Non-pigmented ciliary epithelial cell (primary cell): Measurements from ENCODE around the gene SUV39H1.
"Not testable (repeated sequence)": the region's sequence is repeated elsewhere in the genome, so short reads cannot be mapped to it uniquely, and the experiment has no call there.

Source experiments
- DNase-seq: peaks from one replicate; pipeline ENCODE4 v3.0.0-alpha.2; 2010; ENCODE audit warnings: low read depth

The SUV39H1 gene

DNA sequence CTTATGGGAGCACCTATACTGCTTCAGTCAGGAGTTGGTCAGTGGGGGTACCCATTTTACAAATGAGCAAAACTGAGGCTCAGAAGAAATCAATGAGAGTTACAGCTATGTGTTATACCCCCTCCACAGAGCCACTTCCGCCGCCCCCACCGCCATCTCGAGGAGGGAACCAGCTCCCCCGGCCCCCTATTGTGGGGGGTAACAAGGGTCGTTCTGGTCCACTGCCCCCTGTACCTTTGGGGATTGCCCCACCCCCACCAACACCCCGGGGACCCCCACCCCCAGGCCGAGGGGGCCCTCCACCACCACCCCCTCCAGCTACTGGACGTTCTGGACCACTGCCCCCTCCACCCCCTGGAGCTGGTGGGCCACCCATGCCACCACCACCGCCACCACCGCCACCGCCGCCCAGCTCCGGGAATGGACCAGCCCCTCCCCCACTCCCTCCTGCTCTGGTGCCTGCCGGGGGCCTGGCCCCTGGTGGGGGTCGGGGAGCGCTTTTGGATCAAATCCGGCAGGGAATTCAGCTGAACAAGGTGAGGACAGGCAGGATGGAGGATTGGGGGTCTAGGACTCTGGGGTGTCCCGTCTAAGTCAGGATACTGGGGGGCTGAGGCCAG is 7.9 kb upstream of the SUV39H1 start:
- DNase-seq: no peak

- no peak for DNase-seq
Observed at GRCh38 chrX:48689208-48689920, 7.2 kb upstream of the SUV39H1 start.

DNA sequence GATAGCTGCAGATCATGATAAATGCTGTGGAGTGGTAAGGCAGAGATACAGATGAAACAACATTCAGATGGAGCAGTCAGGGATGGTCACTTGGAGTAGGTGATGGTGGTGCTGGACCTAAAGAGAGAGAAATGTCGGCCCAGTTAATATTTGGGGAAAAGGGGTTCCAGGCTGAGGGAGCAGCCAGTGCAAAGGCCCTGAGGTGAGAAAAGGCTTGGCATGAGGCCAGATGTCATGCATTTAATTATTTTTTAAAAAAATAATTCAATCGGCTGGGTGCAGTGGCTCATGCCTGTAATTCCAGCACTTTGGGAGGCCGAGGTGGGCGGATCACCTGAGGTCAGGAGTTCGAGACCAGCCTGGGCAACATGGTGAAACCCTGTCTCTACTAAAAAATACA is 4.8 kb upstream of the SUV39H1 start:
- not testable (repeated sequence) for DNase-seq

DNA sequence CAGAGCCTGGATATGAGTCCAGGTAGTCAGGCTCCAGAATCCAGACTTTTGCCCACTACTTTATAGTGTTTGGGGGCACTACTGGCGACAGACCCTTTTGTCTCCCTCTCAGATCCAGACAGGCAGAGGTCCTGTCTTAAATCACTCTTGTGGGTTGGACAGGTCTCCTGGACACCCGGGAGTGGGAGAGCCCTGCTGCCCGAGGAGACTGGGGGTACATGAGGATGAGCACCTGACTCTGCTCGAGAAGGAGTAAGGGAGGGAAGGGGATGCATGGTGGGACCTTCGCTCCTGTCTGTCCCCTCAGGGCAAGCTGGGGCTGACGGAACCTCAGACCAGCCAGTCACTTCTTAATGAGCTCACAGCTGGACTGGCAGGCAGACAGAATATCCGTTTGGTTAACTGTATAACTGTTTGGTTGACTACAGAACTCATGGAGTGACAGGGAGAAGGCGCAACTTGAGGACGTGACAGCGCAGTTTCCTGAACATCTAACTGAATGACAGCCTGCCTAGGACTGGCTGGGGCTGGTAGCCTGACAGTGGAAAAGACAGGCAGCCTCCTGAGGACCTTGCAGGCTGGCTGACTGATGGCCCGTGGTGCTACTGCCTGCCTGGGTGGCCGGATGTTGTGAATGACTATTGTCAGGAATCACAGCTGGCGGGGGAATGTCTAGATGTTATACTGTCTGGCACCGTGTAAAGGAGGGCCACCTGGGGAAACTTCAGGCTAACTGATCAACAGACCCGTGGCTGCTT is 1.6 kb upstream of the SUV39H1 start:
- DNase-seq: no peak

DNA sequence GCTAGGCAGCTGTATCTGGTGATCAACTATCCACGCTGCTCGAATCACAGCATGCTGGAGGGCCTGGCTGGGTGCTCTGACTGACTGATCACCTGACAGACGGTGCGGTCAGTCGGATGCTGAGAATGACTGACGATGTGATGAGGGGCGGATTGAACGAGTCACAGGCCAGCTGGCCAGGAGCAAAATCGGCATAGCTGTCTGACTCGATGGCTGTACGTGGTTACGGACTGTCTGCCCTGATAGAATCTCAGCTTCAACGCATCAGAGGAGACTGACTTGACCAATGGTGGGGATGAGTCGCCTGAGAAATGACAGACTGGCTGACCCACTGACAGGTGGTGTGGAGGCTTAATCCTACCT is 1.0 kb upstream of the SUV39H1 start:
- DNase-seq: no peak

DNA sequence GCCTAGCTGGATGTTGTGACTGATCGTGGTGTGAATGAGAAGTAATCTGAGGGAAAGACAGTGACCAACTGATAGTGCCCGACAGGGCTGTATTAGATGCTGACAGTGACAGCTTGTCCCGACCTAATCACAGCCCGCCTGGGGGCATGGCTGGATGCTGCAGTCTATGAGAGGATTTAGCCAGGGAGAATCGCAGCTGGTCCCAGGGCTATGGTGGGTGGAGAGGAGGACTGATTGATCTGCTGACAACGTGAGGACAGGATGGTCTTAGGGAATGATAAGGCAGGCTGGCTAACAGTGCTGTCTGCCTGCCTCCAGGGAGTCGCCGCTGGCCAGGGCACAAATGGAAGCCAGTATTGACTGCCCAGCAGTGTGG is 621 bp upstream of the SUV39H1 start:
- no peak for DNase-seq

DNA sequence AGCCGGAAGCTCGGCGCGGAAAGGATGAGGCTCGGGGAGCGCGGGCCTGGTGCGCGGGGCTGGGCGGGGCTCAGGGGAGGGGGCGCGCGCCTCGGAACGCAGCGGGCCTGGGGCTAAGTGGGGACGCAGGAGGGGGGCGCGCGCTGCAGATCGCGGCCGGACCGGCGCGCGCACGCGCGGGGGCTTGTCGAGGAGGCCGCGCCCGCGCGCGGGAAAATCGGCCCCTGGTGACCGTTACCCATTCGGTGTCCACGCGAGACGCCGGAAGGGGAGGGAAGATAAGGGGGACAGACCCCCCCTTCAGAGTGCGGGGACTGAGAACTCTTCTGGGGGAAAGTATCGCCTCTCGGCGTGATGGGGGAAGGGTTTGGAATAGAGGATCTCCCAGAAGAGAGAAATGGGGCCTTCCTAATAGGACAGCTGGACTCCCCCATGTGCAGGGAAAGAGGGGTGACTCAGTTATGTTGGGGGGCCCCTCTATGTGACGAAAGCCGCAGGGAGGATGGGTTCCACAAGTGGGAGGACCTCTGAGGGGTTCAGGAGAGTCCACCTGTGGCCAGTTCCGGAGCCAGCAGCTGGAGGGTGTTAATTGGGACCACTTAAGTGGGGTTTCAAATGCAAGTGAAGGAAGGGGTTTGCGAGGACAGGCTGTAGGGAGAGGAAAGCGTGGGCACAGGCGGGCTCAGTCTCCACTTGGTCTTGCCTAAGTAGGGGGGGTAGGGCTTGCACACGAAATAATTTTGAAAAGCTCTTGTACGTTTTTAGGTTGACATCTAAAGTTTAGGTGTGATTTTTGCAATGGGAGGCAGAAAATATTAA is 584 bp downstream of the SUV39H1 start:
- DNase-seq: no peak

- no peak for DNase-seq
Observed at GRCh38 chrX:48698306-48698705, 1.8 kb downstream of the SUV39H1 start.

- DNase-seq: no peak
Observed at GRCh38 chrX:48700246-48700645, 3.7 kb downstream of the SUV39H1 start.

GRCh38 chrX:48700951-48701653 is 4.6 kb downstream of the SUV39H1 start:
- no peak for DNase-seq

DNA sequence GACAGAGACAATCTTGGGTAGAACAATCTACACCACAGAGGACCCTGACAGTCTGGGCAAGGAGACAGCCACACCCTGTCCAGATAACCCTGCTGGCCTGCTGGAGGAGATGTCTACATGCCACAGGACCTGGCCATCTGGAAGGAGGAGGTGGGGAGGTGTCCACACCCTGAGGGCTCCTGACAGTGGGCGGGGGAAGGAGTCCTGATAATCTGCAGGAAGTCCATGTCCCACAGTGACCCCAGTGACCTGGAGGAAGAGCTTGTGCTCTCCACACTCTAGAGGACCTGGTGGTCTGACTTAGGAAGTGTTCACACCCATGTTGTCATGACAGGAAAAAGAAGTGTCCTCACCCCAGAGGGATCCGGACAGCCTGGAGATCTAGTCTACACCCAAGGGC is 5.5 kb downstream of the SUV39H1 start:
- DNase-seq: no peak

DNA sequence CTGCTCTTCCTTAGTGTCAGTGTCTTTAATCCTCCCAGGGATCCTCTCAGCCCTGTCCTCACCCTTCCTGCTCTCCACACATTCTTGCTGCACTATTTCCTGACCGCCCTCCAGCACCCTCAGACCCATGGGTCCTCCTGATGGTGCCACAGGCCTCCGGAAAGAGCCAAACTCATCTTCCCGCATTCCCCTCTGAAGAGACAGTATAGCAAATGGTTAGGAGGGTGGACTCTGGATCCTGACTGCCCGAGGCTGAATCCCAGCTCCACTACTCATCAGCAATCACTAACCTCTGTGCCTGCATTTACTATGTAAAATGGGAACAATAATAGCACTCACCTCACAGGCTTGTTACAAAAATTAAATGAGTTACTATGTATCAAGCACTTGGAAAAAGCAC is 6.2 kb downstream of the SUV39H1 start:
- DNase-seq: no peak

GRCh38 chrX:48703228-48703627 is 6.7 kb downstream of the SUV39H1 start:
- DNase-seq: no peak

DNA sequence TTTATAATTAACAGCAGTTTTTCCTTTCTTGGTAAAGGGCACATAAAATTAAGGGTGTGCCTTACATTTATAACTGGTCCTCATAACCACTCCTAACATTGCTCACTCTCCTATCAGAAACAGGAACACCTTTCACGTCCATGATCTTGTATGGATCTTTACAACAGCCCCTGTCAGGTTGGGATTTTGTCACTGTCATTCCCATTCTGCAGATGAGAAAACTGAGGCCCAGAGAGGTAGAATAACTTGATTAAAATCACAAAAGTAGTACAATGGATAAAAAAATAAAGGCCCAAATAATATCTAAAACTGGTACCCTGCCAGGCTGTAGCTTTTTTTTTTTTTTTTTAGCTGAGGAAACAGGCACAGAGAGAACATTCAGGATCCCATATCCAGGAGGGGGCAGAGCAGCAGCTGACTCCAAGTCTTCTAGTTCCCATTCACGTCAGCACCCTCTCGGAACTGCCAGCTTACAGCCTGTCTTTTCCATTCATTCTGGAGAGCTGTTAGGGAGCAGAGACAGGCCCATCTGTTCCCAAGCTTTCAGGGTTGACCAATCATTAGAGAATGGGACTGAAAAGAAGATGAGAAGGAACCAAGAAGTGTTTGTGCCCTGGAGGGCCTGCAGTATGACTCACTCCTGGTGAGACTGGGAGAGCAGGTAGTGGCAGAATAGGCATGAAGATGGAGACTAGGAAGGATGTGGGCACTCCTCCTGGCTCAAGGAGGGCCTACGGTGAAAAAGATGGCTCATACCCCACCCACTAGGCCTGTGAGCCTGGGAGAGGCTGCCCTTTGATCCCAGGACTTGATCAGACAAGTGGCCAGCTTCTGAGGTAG is 7.3 kb downstream of the SUV39H1 start:
- DNase-seq: no peak

DNA sequence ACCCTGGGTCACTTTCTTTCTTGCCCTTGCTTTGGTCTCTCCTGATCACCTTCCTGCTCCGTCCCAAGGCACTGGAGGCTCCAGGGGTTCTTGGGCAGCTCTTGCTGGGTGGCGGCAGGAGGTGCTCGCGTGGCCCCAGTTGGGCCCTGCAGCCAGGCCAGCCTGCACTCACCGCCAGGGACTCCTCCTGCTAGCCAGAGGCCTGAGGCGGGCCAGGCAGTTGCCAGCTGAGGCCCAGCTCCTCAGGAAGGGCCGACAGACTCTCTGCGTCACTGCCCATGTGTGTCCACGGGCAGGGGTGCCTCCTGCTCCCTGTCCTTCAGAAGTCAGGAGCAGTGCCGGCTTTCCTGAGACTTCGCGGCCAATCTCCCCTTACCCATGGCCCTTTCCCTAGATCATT is 9.3 kb downstream of the SUV39H1 start:
- DNase-seq: no peak

DNA sequence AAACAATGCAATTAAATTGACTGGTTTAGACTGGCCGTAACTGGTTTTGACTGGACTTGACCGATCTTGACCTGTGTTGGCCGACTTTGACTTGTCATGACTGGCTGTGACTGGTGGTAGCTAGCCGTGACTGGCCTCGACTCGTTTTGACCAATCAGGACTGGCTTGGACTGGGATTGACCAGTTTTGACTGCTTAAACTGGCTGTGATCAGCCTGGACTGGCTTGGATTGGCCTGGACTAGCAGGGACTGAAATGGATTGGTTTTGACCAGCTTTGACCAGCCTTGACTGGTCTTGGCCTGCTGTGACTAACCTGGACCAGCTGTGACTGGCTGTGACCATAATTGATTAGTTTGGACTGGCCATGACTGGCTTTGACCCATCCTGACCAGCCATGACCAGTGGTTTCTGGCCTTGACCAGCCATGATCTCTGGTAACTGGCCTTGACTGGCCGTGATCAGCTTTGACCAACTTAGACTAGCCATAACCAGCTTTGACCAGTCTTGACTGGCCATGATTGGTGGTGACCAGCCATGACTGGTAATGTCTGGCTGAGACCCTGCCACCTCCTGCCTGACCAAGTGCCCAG is 13.1 kb downstream of the SUV39H1 start:
- DNase-seq: no peak

GRCh38 chrX:48711162-48711928 is 14.8 kb downstream of the SUV39H1 start:
- DNase-seq: no peak

- DNase-seq: no peak
Observed at GRCh38 chrX:48711929-48712505, 15.5 kb downstream of the SUV39H1 start.

GRCh38 chrX:48713847-48714246 is 17.3 kb downstream of the SUV39H1 start:
- DNase-seq: no peak
